CD14-positive monocyte (primary cell): Measurements from ENCODE around the gene DTX1. TPM values are rescaled to one million over a fixed set of nuclear protein-coding genes. Genes with fewer than 3 reads are reported as not detected.

Source experiments
- DNase-seq, 3 donors: peaks; one replicate each; pipeline ENCODE4 v3.0.0-alpha.2; 2011 to 2022
- H2AFZ ChIP-seq: 2 replicates; pipeline ENCODE4 v1.6.0; 2012; ENCODE audit warnings: mild to moderate bottlenecking, low read depth, low read length, inconsistent platforms; ENCODE audit not compliant: insufficient read depth, poor library complexity, severe bottlenecking
- H3K27ac ChIP-seq, 2 donors: 1 replicate in 1 of 2; 2 replicates in 1 of 2; pipeline ENCODE4 v1.5.1; 2012 to 2013; ENCODE audit warnings: low read length in 2 of 2, control low read depth in 1 of 2, inconsistent platforms in 1 of 2, low read depth in 1 of 2, mild to moderate bottlenecking in 1 of 2
- H3K27me3 ChIP-seq, 2 donors: one replicate each; pipeline versions ENCODE4 v1.6.0 to v1.6.1; 2011 to 2013; ENCODE audit warnings: low read length in 2 of 2; ENCODE audit not compliant: control insufficient read depth in 2 of 2, insufficient read depth in 2 of 2
- H3K36me3 ChIP-seq, 2 donors: replicated peaks in 1 of 2; 1 replicate in 1 of 2; 2 replicates in 1 of 2; pipeline versions ENCODE4 v1.5.1 to v1.6.1; 2012 to 2013; ENCODE audit warnings: low read length in 2 of 2, control low read depth in 1 of 2, inconsistent platforms in 1 of 2, mild to moderate bottlenecking in 1 of 2; ENCODE audit not compliant: insufficient read depth in 2 of 2, control insufficient read depth in 1 of 2
- H3K4me1 ChIP-seq, 2 donors: 1 replicate in 1 of 2; 2 replicates in 1 of 2; pipeline versions ENCODE4 v1.5.1 to v1.6.1; 2012 to 2013; ENCODE audit warnings: low read length in 2 of 2, control low read depth in 1 of 2, inconsistent platforms in 1 of 2, mild to moderate bottlenecking in 1 of 2, moderate library complexity in 1 of 2; ENCODE audit not compliant: insufficient read depth in 2 of 2, control insufficient read depth in 1 of 2
- H3K4me2 ChIP-seq: replicated peaks from 2 replicates; pipeline ENCODE3; 2012; ENCODE audit warnings: low read length, moderate library complexity, mild to moderate bottlenecking; ENCODE audit not compliant: poor library complexity, severe bottlenecking; ENCODE audit errors: extremely low read depth
- H3K4me3 ChIP-seq, 3 experiments: fragments of 200-600 bp in 1 of 3; sonication (generic) in 1 of 3; replicated peaks in 1 of 3; 1 replicate in 2 of 3; 2 replicates in 1 of 3; pipeline ENCODE4 v1.5.1; 2011 to 2013; ENCODE audit warnings: low read length in 3 of 3, mild to moderate bottlenecking in 3 of 3, control low read depth in 2 of 3, low read depth in 2 of 3, inconsistent platforms in 1 of 3, moderate library complexity in 1 of 3
- H3K79me2 ChIP-seq: 2 replicates; pipeline ENCODE4 v1.6.0; 2012; ENCODE audit warnings: mild to moderate bottlenecking, control low read depth, inconsistent platforms, low read length, moderate library complexity; ENCODE audit not compliant: insufficient read depth
- H3K9ac ChIP-seq: 2 replicates; pipeline ENCODE4 v1.6.0; 2017; ENCODE audit warnings: low read length, mild to moderate bottlenecking; ENCODE audit not compliant: insufficient read depth, poor library complexity, severe bottlenecking
- H3K9me3 ChIP-seq, 2 donors: replicated peaks in 1 of 2; 1 replicate in 1 of 2; 2 replicates in 1 of 2; pipeline versions ENCODE4 v1.5.1 to v1.6.1; 2012 to 2013; ENCODE audit warnings: low read length in 2 of 2, control low read depth in 1 of 2; ENCODE audit not compliant: control insufficient read depth in 1 of 2, insufficient read depth in 1 of 2
- H4K20me1 ChIP-seq: 2 replicates; pipeline ENCODE4 v1.6.0; 2012; ENCODE audit warnings: mild to moderate bottlenecking, low read length, control low read depth, moderate library complexity; ENCODE audit not compliant: insufficient read depth
- H3K27ac Mint-ChIP-seq, 7 donors: one replicate each; pipeline ENCODE4 v1.8.0; 2020; ENCODE audit warnings: mild to moderate bottlenecking in 7 of 7, mixed read lengths in 7 of 7, moderate library complexity in 6 of 7, inconsistent platforms in 2 of 7
- H3K27me3 Mint-ChIP-seq, 3 donors: one replicate each; pipeline ENCODE4 v1.8.0; 2021 to 2022; ENCODE audit warnings: low read depth in 3 of 3, mild to moderate bottlenecking in 3 of 3, mixed read lengths in 3 of 3, moderate library complexity in 3 of 3, inconsistent platforms in 1 of 3
- H3K36me3 Mint-ChIP-seq, 2 donors: one replicate each; pipeline ENCODE4 v1.8.0; 2020; ENCODE audit warnings: mixed read lengths in 2 of 2, inconsistent platforms in 1 of 2, mild to moderate bottlenecking in 1 of 2
- H3K4me1 Mint-ChIP-seq: one replicate; pipeline ENCODE4 v1.8.0; 2020; ENCODE audit warnings: mild to moderate bottlenecking, mixed read lengths
- H3K4me3 Mint-ChIP-seq, 2 donors: one replicate each; pipeline ENCODE4 v1.8.0; 2020; ENCODE audit warnings: mild to moderate bottlenecking in 2 of 2, mixed read lengths in 2 of 2, moderate library complexity in 1 of 2
- H3K9me3 Mint-ChIP-seq, 7 donors: one replicate each; pipeline ENCODE4 v1.8.0; 2020 to 2022; ENCODE audit warnings: mixed read lengths in 7 of 7, mild to moderate bottlenecking in 6 of 7, moderate library complexity in 6 of 7, inconsistent platforms in 2 of 7
- WGBS: methylation state at CpG from one replicate; pipeline ENCODE4 v1.1.5; 2013; ENCODE audit warnings: missing lambda C conversion rate; ENCODE audit not compliant: insufficient coverage; 5-methylcytosine and 5-hydroxymethylcytosine counted together
- intact Hi-C, 2 donors: fragments of 100-400 bp; cut with micrococcal nuclease; formaldehyde crosslinking; loops; one replicate each; pipeline versions ENCODE4 v1.15.0 to v1.15.1; 2023
- polyA plus RNA-seq, 3 donors: library from polyadenylated mRNA; depleted of rRNA in 1 of 3; unstranded in 2 of 3; stranded (reverse) in 1 of 3; fragments of 300-500 nt in 2 of 3; fragments of >200 nt in 1 of 3; fragmentation: Illumina TruSeq in 2 of 3; gene quantifications; 1 replicate in 2 of 3; 2 replicates in 1 of 3; pipeline ENCODE4 v1.2.3, GENCODE V29; 2012 to 2021
- TF ChIP-seq, protein P1 (sequence below): fragments of 200-600 bp; IDR thresholded peaks from one replicate; pipeline ENCODE4 v1.8.0; 2022; ENCODE audit warnings: antibody characterized with exemption, mild to moderate bottlenecking

Gene DTX1
- polyA plus RNA-seq, 3 donors: 0.04 TPM; not detected in 1

DNA sequence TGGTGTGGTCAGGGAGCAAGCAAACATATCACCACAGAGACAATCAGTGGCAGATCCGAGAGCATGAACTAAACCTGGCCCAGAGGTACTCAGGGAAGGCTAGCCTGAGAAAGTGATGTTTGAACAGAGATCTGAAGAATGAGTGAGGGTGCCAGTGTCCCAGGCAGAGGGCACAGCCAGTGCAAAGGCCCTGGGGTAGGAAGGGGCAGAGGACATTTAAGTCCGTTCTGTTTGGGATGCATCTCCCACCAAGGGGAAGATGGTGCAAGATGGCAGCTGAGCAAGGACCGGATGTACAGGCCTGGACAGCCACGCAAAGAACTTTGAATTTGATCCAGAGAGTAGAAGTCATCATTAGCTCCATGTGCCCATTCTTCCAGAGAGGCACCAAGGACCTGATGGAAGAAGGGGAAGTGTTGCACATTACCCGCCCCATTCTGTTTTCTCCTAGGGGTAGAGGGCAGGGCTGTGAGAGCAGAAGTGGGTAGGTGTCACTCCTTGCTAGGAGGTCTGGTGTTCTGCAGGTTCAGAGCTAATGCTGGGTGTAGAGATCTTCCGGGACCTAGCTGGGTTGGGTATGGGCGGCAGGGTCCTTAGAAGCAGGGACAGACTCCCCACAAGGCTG lies 3.9 kb downstream of the DTX1 start:
- intact Hi-C loops: no loop called here
- no peaks in the 10 kb centered on the region for H3K4me1 Mint-ChIP-seq
- no peaks in the 10 kb centered on the region for H4K20me1 ChIP-seq
- H3K36me3 Mint-ChIP-seq: no peaks in the 10 kb centered on the region
- H3K27ac ChIP-seq: no peak overlapping the region
- no peaks in the 10 kb centered on the region for H3K9me3 ChIP-seq
- H3K27me3 ChIP-seq: peaks cover 19 to 25% of the 10 kb centered on the region in 2 donors
- no peak for DNase-seq
- TF ChIP-seq, protein P1, sequence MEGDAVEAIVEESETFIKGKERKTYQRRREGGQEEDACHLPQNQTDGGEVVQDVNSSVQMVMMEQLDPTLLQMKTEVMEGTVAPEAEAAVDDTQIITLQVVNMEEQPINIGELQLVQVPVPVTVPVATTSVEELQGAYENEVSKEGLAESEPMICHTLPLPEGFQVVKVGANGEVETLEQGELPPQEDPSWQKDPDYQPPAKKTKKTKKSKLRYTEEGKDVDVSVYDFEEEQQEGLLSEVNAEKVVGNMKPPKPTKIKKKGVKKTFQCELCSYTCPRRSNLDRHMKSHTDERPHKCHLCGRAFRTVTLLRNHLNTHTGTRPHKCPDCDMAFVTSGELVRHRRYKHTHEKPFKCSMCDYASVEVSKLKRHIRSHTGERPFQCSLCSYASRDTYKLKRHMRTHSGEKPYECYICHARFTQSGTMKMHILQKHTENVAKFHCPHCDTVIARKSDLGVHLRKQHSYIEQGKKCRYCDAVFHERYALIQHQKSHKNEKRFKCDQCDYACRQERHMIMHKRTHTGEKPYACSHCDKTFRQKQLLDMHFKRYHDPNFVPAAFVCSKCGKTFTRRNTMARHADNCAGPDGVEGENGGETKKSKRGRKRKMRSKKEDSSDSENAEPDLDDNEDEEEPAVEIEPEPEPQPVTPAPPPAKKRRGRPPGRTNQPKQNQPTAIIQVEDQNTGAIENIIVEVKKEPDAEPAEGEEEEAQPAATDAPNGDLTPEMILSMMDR: no peak
- no peak overlapping the region for H3K4me3 Mint-ChIP-seq
- no peak overlapping the region for H3K9ac ChIP-seq
- no peak overlapping the region for H2AFZ ChIP-seq
- H3K9me3 Mint-ChIP-seq: peaks cover 0 to 4% (median 0%) of the 10 kb centered on the region in 7 donors
- peaks cover 21 to 39% (median 26%) of the 10 kb centered on the region in 3 donors for H3K27me3 Mint-ChIP-seq
- H3K36me3 ChIP-seq: no peaks in the 10 kb centered on the region
- H3K4me1 ChIP-seq: no peaks in the 10 kb centered on the region
- H3K4me2 ChIP-seq: no peak overlapping the region
- no peaks in the 10 kb centered on the region for H3K79me2 ChIP-seq
- H3K4me3 ChIP-seq: no peak overlapping the region
- no peak overlapping the region for H3K27ac Mint-ChIP-seq
- 96% methylated on average over 5 of the region's 7 CpGs for WGBS

DNA sequence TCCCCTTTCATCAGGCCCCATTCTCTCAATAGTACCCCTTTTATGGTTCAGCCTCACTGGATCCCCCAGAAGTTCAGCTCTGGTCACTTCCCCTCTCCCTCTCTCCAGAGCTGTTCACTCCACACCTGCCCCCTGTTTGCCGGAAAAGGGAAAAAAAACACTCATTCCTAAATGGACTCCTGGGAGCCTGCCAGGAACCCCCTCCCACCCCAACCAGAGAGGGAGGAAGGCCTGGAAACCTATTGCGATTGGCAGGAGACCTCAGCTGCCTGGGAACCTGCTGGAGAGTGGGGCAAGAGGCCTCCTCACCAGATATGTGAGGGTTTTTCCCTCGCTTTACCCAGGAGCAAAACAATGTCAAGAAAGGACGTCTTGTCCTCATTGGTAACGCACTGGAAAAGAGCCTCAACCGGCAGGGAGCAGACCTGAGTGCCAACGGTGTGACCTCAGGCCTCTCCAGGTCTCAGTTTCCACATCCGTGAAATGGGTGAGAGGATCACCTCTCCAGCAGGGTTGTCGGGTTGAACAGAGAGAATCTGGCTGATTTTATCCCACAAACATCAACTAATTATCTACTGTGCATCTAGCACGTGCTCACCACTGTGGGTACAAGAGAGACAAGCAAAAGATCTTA lies 4.6 kb downstream of the DTX1 start:
- peaks cover 0 to 4% (median 0%) of the 10 kb centered on the region in 7 donors for H3K9me3 Mint-ChIP-seq
- WGBS: 92% methylated on average over 6 of the region's 10 CpGs
- H3K4me2 ChIP-seq: no peak overlapping the region
- H3K4me3 ChIP-seq: no peak overlapping the region
- no peak overlapping the region for H3K4me3 Mint-ChIP-seq
- no peaks in the 10 kb centered on the region for H3K36me3 ChIP-seq
- H3K27me3 Mint-ChIP-seq: peaks cover 15 to 38% (median 23%) of the 10 kb centered on the region in 3 donors
- no peak overlapping the region for H3K27ac Mint-ChIP-seq
- H3K79me2 ChIP-seq: no peaks in the 10 kb centered on the region
- H3K27ac ChIP-seq: no peak overlapping the region
- H4K20me1 ChIP-seq: no peaks in the 10 kb centered on the region
- no peak for DNase-seq
- H3K9me3 ChIP-seq: no peaks in the 10 kb centered on the region
- no peak overlapping the region for H3K9ac ChIP-seq
- intact Hi-C loops: no loop called here
- H3K36me3 Mint-ChIP-seq: no peaks in the 10 kb centered on the region
- H3K4me1 ChIP-seq: no peaks in the 10 kb centered on the region
- peaks cover 13 to 18% of the 10 kb centered on the region in 2 donors for H3K27me3 ChIP-seq
- no peaks in the 10 kb centered on the region for H3K4me1 Mint-ChIP-seq
- TF ChIP-seq, protein P1: no peak
- no peak overlapping the region for H2AFZ ChIP-seq
